Esophagus squamous epithelium (tissue), 5 donors: ENCODE measurements around the gene PRKACB. TPM values are rescaled to one million over a fixed set of nuclear protein-coding genes. Genes with fewer than 3 reads are reported as not detected.

ENCODE experiments used
- DNase-seq: peaks from one replicate; lab custom pipeline; 2025; lab: John Stamatoyannopoulos, UW
- H3K27ac ChIP-seq, 4 donors: fragments of 200-600 bp; sonication (generic); one replicate each; pipeline ENCODE4 v1.5.1; 2016 to 2019; ENCODE audit warnings: mild to moderate bottlenecking in 1 of 4
- H3K27me3 ChIP-seq, 4 donors: fragments of 200-600 bp; sonication (generic); 1 replicate in 3 of 4; 2 replicates in 1 of 4; pipeline versions ENCODE4 v1.5.1 to v1.6.0; 2017 to 2021; ENCODE audit warnings: antibody characterized with exemption in 1 of 4
- H3K36me3 ChIP-seq, 3 donors: fragments of 200-600 bp; sonication (generic); one replicate each; pipeline ENCODE4 v1.5.1; 2016 to 2019
- H3K4me1 ChIP-seq, 3 donors: fragments of 200-600 bp; sonication (generic); one replicate each; pipeline ENCODE4 v1.5.1; 2017 to 2019
- H3K4me3 ChIP-seq, 4 donors: fragments of 200-600 bp; sonication (generic); 1 replicate in 3 of 4; 2 replicates in 1 of 4; pipeline ENCODE4 v1.5.1; 2016 to 2019; ENCODE audit warnings: mild to moderate bottlenecking in 2 of 4, moderate library complexity in 1 of 4
- H3K9me3 ChIP-seq, 3 donors: fragments of 200-600 bp; sonication (generic); one replicate each; pipeline ENCODE4 v1.5.1; 2016 to 2019
- POLR2A ChIP-seq, 4 donors: fragments of 450-650 bp; IDR thresholded peaks; one replicate each; pipeline ENCODE4 v1.6.1; 2017; ENCODE audit warnings: antibody characterized with exemption in 4 of 4, mild to moderate bottlenecking in 4 of 4, moderate library complexity in 3 of 4
- WGBS, 2 donors: methylation state at CpG; one replicate each; pipeline ENCODE4 v1.1.5; 2018; 5-methylcytosine and 5-hydroxymethylcytosine counted together
- intact Hi-C: fragments of 100-400 bp; cut with DNase I; formaldehyde crosslinking; loops from one replicate; pipeline ENCODE4 v1.15.0; 2022
- total RNA-seq, 4 donors: library from RNA; depleted of rRNA; stranded (reverse); fragments of >200 nt; gene quantifications; one replicate each; pipeline ENCODE4 v1.1.0, GENCODE V29; 2016
- TF ChIP-seq, protein P1 (sequence below), 6 experiments: fragments of 450-650 bp in 4 of 6; fragments of 200-600 bp in 2 of 6; sonication (generic) in 2 of 6; IDR thresholded peaks; one replicate each; pipeline ENCODE4 v1.5.1; 2016 to 2019; ENCODE audit warnings: antibody characterized with exemption in 6 of 6, mild to moderate bottlenecking in 4 of 6, moderate library complexity in 4 of 6
- donor health status: DM: yes; HTN: yes; CAD: no.

PRKACB gene
- total RNA-seq, 4 donors from 2014 or later = 3.7 to 18.3 (median 11.3) TPM

DNA sequence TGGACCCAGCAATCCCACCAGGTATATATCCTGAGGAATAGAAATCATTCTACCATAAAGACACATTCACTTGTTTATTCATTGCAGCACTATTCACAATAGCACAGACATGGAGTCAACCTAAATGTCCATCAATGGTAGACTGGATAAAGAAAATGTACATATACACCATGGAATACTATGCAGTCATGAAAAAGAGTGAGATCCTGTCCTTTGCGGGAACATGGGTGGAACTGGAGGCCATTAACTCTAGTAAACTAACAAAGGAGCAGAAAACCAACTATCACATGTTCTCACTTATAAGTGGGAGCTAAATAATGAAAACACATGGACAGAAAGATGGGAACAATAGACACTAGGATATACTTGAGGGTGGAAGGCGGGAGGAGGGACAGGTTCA lies 36.1 kb upstream of the PRKACB start:
- Histone ChIP-seq H3K9me3 (no peaks in the 10 kb centered on the region), H3K4me3 (no peak overlapping the region), H3K27me3 (no peaks in the 10 kb centered on the region), H3K36me3 (no peaks in the 10 kb centered on the region), H3K27ac (no peak overlapping the region), H3K4me1 (peaks cover 0 to 6% (median 3%) of the 10 kb centered on the region in 3 donors)
- DNase-seq = no peak
- WGBS, 2 donors = 90 to 96% methylated on average over 2 of the region's 2 CpGs
- intact Hi-C loops = no loop called here
- no peak for TF ChIP-seq POLR2A (IDR thresholded peaks at IDR 0.05)
- TF ChIP-seq, protein P1, sequence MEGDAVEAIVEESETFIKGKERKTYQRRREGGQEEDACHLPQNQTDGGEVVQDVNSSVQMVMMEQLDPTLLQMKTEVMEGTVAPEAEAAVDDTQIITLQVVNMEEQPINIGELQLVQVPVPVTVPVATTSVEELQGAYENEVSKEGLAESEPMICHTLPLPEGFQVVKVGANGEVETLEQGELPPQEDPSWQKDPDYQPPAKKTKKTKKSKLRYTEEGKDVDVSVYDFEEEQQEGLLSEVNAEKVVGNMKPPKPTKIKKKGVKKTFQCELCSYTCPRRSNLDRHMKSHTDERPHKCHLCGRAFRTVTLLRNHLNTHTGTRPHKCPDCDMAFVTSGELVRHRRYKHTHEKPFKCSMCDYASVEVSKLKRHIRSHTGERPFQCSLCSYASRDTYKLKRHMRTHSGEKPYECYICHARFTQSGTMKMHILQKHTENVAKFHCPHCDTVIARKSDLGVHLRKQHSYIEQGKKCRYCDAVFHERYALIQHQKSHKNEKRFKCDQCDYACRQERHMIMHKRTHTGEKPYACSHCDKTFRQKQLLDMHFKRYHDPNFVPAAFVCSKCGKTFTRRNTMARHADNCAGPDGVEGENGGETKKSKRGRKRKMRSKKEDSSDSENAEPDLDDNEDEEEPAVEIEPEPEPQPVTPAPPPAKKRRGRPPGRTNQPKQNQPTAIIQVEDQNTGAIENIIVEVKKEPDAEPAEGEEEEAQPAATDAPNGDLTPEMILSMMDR (IDR thresholded peaks at IDR 0.05) = no peak

DNA sequence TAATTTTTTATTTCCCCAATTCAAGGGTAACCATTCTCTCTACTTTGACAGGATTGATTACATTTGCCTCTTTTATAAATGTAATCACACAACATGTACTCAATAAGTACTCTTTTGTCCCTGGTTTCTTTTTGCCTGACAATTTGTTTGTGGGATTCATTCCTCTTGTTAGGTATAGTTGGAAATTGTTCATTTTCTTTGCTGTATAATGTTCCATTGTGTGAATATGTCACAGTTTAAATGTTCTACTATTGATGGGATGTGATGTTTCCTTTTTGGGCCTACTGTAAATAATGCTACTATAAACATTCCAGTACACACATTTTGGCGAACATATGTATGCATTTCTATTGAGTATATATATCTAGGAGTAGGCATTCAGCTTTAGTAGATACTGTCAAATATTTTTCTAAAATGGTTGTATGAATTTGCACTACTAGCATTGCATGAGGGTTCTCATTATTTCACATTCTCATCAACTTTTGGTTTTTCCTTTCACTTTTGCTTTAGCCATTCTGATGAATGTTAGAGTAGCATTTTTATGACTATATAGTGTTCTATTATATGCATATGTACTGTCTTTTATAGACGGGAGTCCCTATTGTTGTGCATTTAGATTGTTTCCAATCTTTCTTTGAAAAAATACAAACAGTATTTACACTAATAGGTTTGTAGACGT lies 35.0 kb upstream of the PRKACB start:
- Histone ChIP-seq H3K4me3 (no peak overlapping the region), H3K9me3 (no peaks in the 10 kb centered on the region), H3K4me1 (no peaks in the 10 kb centered on the region), H3K27ac (no peak overlapping the region), H3K36me3 (no peaks in the 10 kb centered on the region), H3K27me3 (no peaks in the 10 kb centered on the region)
- intact Hi-C loops = no loop called here
- DNase-seq = no peak
- WGBS, 2 donors = 91 to 94% methylated on average over 3 of the region's 3 CpGs
- TF ChIP-seq, protein P1 (IDR thresholded peaks at IDR 0.05) = no peak
- no peak for TF ChIP-seq POLR2A (IDR thresholded peaks at IDR 0.05)

DNA sequence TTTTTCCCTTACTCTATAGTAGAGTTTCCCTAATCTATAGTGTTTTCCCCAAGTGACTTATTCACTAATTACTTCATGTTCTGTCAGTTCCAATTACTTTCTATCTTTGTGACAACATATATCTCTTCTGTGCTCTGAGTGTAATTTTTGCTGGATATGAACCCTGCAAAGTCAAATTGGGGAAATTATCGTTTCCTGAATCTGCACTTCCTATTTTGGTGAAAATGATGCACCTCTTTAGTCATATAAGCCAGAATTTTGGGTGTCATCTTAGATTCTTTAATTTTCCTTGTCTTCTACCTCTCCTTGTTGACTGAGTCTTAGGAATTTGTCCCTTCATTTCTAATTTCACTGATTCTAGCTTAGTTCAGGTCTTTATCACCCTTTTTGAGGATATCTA lies 33.4 kb upstream of the PRKACB start:
- 83 to 85% methylated on average over 1 of the region's 1 CpG for WGBS, 2 donors
- TF ChIP-seq POLR2A (IDR thresholded peaks at IDR 0.05) = no peak
- TF ChIP-seq, protein P1 (IDR thresholded peaks at IDR 0.05) = no peak
- DNase-seq = no peak
- intact Hi-C loops = no loop called here
- H3K4me1 ChIP-seq = no peaks in the 10 kb centered on the region
- no peaks in the 10 kb centered on the region for H3K9me3 ChIP-seq
- H3K36me3 ChIP-seq = no peaks in the 10 kb centered on the region
- no peaks in the 10 kb centered on the region for H3K27me3 ChIP-seq
- no peak overlapping the region for H3K27ac ChIP-seq
- no peak overlapping the region for H3K4me3 ChIP-seq

DNA sequence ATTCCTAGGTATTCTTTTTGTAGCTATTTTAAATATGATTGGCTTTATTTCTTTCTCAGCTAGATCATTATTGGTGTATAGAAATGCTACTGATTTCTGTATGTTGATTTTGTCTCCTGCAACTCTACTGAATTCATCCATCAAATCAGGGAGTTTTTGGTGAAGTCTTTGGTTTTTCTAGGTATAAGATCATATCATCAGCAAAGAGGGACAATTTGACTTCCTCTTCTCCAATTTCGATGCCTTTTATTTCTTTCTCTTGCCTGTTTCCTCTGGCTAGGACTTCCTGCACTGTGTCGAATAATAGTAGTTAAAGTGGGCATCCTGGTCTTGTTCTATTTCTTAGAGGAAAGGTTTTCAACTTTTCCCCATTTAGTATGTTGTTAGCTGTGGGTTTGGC lies 27.5 kb upstream of the PRKACB start:
- TF ChIP-seq POLR2A (IDR thresholded peaks at IDR 0.05) = no peak
- TF ChIP-seq, protein P1 (IDR thresholded peaks at IDR 0.05) = no peak
- H3K27me3 ChIP-seq = no peaks in the 10 kb centered on the region
- WGBS, 2 donors = 44 to 65% methylated on average over 2 of the region's 2 CpGs
- no peaks in the 10 kb centered on the region for H3K9me3 ChIP-seq
- no peaks in the 10 kb centered on the region for H3K36me3 ChIP-seq
- no peak overlapping the region for H3K27ac ChIP-seq
- no peak overlapping the region for H3K4me3 ChIP-seq
- no peaks in the 10 kb centered on the region for H3K4me1 ChIP-seq
- intact Hi-C loops = no loop called here
- no peak for DNase-seq

DNA sequence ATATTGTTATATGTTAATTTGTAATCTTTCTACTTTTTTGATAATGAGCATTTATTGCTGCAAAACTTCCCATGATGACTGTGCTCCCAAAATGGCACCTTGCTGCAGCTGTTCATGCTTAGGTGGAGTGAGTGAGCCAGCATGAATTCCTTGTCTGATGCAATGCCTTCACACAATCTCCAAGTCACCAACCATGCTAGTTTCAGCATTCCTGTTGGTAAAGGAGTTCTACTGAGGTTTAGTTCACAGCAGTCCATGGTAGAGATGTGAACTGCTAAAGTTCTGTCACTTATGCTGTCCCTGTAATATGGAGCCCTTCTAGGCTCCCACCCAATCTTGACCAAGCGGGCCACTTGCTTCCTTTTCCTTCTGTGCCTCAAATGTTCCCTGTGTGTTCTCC lies 26.2 kb upstream of the PRKACB start:
- Histone ChIP-seq H3K4me1 (no peaks in the 10 kb centered on the region), H3K36me3 (no peaks in the 10 kb centered on the region), H3K9me3 (no peaks in the 10 kb centered on the region), H3K27ac (no peak overlapping the region), H3K4me3 (no peak overlapping the region), H3K27me3 (no peaks in the 10 kb centered on the region)
- DNase-seq = no peak
- TF ChIP-seq, protein P1 (IDR thresholded peaks at IDR 0.05) = no peak
- TF ChIP-seq POLR2A (IDR thresholded peaks at IDR 0.05) = no peak
- intact Hi-C loops = no loop called here
- WGBS, 2 donors = 100% methylated on average over 1 of the region's 1 CpG
